IPS-NIHi7 (cell line): ENCODE data around the gene IFNL3.

Experiments used
- DNase-seq: peaks from one replicate; pipeline ENCODE4 v3.0.0; 2012; ENCODE audit warnings: mixed read lengths; ENCODE audit errors: extremely low spot score

The IFNL3 gene

GRCh38 chr19:39193803-39194202 lies 51.0 kb downstream of the IFNL3 start:
- no peak for DNase-seq
